GM18519 (cell line): ENCODE data around the gene SPG7.
"Not testable (repeated sequence)": the region's sequence is repeated elsewhere in the genome, so short reads cannot be mapped to it uniquely, and the experiment has no call there.

Experiments used
- ATAC-seq: cut with Tn5 transposase; IDR thresholded peaks from one replicate; pipeline ENCODE4 v1.9.1; 2021; ENCODE audit warnings: mild to moderate bottlenecking, moderate library complexity; ENCODE audit not compliant: unreplicated experiment, low FRiP score

SPG7 gene

GRCh38 chr16:89507834-89508590 is at the start of gene SPG7:
Gene SPG7, plus strand, starts transcription at chr16:89508403. Its CDS starts 15 bp downstream, at chr16:89508418.
- peak; percentile 74 for ATAC-seq

DNA sequence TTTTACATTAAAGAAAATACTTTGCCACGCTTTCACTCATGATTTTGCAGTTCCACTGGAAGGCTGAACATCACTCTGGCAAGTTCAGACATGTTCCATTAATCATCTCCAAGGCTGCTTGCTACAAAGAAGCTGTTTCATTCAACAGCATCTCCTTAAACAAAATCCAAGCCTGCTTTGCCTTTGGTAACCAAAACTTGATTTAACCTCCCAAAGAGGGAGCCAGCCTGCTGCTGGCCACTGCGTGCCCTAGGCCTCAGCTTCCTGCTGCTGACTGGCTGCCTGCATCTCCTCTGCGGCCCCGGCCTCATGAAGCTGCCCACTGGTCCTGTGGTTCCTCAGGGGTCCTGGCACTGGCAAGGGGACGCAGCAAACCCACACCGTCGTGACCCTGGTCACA is 49.7 kb upstream of the SPG7 start:
- ATAC-seq: no peak

DNA sequence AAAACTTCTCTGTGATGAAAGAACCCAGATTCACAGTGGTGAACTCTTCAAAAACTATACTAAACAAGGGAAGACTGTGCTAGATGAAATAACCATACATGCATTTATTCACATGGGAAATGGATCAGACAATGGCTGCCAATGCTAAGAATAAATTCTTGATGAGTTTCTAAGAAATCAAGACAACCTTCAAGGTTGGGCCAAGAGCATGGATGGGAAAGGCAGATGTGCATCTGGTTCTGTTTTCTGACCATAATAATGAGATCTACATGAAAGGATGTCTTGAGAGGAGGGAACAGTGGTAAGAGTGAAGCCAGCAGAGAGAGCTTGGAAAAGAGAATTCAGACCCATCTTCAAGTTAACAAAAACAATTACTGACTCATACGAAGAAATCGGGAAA is 49.2 kb upstream of the SPG7 start:
- no peak for ATAC-seq

GRCh38 chr16:89460556-89460955 is 47.6 kb upstream of the SPG7 start:
- ATAC-seq: no peak

DNA sequence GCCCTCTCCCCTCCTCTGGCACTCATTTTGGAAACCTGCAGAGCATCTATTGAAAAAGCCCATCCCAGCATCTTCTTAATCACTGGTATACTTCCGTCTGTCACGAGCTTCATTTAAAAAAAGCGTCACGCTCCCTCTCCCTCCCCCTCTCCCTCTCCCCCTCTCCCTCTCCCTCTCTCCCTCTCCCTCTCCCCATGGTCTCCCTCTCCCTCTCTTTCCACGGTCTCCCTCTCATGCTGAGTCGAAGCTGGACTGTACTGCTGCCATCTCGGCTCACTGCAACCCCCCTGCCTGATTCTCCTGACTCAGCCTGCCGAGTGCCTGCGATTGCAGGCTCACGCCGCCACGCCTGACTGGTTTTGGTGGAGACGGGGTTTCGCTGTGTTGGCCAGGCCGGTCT is 46.3 kb upstream of the SPG7 start:
- not testable (repeated sequence) for ATAC-seq

DNA sequence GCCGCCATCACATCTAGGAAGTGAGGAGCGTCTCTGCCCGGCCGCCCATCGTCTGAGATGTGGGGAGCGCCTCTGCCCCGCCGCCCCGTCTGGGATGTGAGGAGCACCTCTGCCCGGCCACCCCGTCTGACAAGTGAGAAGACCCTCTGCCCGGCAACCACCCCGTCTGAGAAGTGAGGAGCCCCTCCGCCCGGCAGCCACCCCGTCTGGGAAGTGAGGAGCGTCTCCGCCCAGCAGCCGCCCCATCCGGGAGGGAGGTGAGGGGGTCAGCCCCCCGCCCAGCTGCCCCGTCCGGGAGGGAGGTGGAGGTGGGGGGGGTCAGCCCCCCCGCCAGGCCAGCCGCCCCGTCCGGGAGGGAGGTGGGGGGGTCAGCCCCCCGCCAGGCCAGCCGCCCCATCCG is 45.6 kb upstream of the SPG7 start:
- ATAC-seq: not testable (repeated sequence)

DNA sequence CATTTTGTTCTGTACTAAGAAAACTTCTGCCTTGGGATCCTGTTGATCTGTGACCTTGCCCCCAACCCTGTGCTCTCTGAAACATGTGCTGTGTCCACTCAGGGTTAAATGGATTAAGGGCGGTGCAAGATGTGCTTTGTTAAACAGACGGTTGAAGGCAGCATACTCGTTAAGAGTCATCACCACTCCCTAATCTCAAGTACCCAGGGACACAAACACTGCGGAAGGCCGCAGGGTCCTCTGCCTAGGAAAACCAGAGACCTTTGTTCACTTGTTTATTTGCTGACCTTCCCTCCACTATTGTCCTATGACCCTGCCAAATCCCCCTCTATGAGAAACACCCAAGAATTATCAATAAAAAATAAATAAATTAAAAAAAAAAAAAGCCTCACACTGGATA is 44.9 kb upstream of the SPG7 start:
- not testable (repeated sequence) for ATAC-seq

DNA sequence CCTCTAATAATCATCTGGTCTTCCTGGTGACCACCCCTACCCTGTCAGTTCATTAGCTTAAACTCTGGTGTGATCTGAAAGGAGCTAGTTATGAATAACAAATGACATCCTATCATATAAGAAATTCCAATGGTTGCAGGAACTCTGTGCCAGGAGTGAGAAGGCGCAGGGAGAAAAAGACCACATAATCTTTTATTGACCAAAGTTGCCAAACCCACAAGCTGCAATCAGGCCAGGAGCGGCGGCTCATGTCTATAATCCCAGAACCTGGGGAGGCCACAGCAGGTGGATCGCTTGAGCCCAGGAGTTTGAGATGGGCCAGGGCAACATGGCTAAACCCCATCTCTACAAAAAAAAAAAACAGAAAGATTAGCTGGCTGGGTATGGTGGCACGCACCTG is 41.3 kb upstream of the SPG7 start:
- no peak for ATAC-seq

DNA sequence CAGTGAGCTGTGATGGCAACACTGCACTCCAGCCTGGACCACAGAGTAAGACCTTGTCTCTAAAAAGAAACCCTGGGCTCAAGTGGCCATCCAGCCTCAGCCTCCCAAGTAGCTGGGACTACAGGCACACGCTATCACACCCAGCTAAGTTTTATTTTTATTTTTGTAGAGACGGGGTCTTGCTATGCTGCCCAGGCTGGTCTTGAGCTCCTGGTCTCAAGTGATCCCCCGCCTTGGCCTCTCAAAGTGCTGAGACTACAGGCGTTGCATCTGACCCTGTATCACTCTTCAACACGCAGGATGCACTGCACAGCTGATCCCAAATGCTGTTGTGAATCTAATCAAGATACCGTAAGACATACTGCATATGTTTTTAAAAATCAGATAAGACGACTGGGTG is 40.8 kb upstream of the SPG7 start:
- ATAC-seq: no peak

DNA sequence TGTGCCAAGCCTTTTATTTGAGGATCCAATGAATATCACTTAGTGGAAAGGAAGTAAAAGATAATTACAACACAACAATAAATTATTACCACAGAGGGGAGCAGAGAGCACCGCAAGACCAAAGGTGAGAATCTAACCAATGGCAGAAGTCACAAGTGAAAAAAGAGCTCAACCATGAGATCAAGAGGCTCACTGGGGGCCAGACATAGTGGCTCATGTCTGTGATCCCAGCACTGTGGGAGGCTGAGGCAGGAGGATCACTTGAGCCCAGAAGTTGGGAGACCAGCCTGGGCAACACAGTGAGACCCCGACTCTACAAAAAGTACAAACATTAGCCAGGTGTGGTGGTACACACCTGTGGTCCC is 35.5 kb upstream of the SPG7 start:
- no peak for ATAC-seq

DNA sequence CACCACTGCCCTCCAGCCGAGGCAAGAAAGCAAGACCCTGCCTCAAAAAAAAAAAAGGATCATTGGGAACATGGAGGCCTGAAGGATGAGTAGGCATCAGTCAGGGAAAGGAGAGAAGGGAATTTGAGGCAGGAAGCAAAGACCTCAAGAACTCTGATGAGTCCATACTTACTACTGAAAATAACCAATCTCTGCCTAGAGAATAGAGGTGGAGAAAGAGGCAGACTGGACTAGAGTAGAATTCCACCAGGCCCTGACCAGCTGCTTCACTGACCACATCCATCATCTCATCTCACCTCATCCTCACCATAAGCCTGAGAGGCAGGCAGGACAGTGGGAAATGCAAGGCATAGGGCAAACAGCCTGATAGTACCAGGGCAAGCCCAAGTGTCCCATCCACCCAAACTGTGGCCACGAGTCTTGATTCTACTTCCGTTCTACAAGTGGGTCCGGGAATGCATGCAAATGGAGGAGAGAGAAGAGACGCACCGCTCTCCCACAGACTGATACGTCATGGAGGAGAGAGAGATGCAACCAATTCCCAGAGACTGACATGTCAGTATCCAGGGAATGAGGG is 35.0 kb upstream of the SPG7 start:
- ATAC-seq: no peak

GRCh38 chr16:89473791-89474414 is 34.3 kb upstream of the SPG7 start:
- no peak for ATAC-seq

DNA sequence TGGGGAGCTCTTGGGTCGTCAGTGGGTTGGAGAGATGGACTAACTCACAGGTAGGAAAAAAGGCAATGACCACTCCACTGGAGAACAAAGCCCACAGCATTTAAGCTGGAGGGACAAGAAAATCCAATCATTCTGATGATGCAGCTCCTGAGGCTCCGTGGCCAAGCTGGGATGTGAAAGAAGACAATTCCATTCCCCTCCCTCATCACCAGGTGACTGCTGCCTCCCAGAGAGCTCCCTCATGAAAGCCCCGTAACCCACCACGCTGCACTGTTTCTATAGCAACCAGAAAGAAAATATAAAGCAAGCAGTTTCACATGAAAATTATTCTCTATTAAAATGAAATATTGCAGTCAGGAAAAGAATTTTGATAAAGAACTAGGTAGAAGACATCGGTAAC is 33.1 kb upstream of the SPG7 start:
- ATAC-seq: no peak

DNA sequence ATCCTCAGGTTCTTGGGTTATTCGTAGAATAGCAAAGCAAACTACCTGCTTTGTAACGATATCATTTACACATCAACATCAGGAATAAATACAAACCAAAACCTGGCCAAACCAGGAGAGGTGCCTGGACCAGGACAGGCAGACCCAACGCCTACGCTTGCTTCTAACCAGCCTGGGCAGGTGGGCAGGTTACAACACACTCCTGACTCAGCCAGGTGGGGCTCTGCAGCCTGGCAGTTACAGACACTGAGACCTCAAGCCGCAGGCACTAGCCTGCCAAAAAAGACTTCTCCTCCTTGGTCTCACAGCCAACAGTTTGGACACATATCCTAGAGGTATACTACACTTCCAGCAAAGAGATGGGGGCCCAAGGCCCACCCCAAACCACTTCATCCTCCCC is 31.8 kb upstream of the SPG7 start:
- peak; percentile 19 for ATAC-seq

- ATAC-seq: peak; percentile 41
Observed at GRCh38 chr16:89476811-89477261, 31.4 kb upstream of the SPG7 start.

DNA sequence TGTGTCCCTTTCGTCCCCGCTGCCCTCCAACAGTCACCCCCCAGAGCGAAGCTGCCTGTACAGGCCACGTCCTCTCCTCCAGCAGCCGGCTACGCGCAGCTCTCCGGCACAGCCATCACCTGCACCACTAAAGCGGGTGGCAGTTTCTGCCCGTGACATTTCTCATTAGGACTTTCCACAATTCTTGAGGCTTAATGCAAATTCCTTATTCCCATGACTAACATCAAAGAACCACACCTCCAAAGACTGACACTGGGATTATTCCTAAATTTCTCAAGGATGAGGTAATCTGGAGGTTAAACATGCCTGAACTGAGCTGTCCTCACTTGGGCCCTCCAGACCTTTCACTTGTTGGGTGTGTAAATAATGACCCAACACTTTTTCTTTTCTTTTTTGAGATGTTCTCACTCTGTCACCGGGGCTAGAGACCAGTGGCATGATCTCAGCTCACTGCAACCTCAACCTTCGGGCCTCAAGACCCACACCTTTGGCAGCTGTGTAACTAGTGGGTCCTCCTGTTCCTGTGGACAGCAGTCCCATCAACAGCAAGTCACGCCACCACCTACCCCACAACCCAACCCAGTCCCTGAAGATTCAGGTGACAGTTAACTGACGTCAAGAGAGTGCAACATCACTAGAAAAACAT is 29.5 kb upstream of the SPG7 start:
- ATAC-seq: no peak

GRCh38 chr16:89481356-89481955 is 26.7 kb upstream of the SPG7 start:
- no peak for ATAC-seq

DNA sequence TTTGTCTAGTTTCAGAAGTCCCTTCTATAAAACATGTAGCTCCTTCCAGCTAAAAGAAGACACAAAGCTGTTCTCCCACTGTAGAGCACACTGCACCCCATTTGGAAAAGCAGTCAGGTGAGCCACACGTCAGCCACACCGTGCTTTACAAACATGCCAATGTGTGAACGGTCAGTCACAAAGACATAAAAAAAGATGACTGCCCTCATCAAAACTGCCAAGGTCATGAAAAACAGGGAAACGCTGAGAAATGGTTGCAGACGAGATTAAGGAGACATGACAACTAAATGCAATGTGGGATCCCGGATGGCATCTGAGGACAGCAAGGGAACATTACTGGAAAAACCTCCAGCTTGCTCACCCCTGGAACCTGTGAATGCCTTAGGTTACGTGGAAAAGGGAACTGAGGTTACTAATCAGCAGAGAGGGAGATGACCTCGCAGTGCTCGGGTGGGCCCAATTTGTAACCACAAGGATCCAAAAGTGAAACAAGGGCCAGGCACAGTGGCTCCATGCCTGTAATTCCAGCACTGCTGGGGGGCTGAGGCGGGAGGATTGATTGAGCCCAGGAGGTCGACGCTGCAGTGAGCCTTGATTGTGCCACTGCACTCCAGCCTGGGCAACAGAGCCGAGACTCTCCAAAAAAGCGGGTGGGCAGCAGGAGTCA is 25.9 kb upstream of the SPG7 start:
- no peak for ATAC-seq

- no peak for ATAC-seq
Observed at GRCh38 chr16:89482817-89483205, 25.4 kb upstream of the SPG7 start.

DNA sequence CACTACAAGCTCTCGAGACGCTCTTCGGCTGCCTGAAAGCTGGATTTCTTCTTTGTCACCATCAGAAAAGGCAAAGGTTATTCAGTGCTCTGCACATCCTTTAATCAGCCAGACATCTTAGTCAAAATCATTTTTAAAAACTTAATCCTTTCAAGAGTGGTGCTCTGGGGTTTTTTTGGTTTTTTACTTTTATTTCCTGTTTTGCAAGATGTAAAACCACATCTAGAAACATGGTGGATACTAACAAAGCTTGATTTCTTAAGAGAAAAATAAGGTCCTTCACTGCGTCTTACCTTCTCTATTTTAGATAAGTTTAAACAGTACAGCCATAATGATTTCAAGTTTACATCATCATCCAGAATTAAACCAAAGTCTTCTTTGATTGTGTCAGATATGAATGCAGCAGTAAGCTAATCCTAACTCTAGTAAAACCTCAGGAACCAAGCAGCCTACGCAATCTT is 24.1 kb upstream of the SPG7 start:
- ATAC-seq: no peak
